ENCODE data around the gene DLL4.

- TF ChIP-seq, protein P1, sequence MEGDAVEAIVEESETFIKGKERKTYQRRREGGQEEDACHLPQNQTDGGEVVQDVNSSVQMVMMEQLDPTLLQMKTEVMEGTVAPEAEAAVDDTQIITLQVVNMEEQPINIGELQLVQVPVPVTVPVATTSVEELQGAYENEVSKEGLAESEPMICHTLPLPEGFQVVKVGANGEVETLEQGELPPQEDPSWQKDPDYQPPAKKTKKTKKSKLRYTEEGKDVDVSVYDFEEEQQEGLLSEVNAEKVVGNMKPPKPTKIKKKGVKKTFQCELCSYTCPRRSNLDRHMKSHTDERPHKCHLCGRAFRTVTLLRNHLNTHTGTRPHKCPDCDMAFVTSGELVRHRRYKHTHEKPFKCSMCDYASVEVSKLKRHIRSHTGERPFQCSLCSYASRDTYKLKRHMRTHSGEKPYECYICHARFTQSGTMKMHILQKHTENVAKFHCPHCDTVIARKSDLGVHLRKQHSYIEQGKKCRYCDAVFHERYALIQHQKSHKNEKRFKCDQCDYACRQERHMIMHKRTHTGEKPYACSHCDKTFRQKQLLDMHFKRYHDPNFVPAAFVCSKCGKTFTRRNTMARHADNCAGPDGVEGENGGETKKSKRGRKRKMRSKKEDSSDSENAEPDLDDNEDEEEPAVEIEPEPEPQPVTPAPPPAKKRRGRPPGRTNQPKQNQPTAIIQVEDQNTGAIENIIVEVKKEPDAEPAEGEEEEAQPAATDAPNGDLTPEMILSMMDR (IDR thresholded peaks at IDR 0.05): no peak
- no peak for TF ChIP-seq POLR2A (IDR thresholded peaks at IDR 0.05)
Observed at GRCh38 chr15:40881351-40881750, 47.8 kb upstream of the DLL4 start.
